Activated CD8-positive, alpha-beta T cell treated with anti-CD3 and anti-CD28 coated beads for 36 hours (primary cell): ENCODE measurements around the gene CREB3L1. TPM values are rescaled to one million over a fixed set of nuclear protein-coding genes. Genes with fewer than 3 reads are reported as not detected.

Experiments
- ATAC-seq: fragments of 200-7000 bp; cut with Tn5 transposase; one replicate; pipeline ENCODE4 v1.10.0; 2021; ENCODE audit warnings: mild to moderate bottlenecking, moderate library complexity
- CTCF ChIA-PET: fragments of 350-600 bp; sonication (Branson Sonifier 250); formaldehyde crosslinking; loops from one replicate; lab custom pipeline; 2021; ENCODE audit warnings: antibody characterized with exemption; lab: Charles Lee
- POLR2A ChIA-PET: fragments of 350-600 bp; sonication (Branson Sonifier 250); formaldehyde crosslinking; loops from one replicate; lab custom pipeline; 2021; ENCODE audit warnings: antibody characterized with exemption; lab: Charles Lee
- DNase-seq: peaks from one replicate; pipeline ENCODE4 v3.0.0-alpha.2; 2020
- H3K27ac Mint-ChIP-seq: one replicate; pipeline ENCODE4 v1.8.0; 2021; ENCODE audit warnings: mild to moderate bottlenecking, mixed read lengths
- H3K27me3 Mint-ChIP-seq: one replicate; pipeline ENCODE4 v1.8.0; 2021; ENCODE audit warnings: mixed read lengths
- H3K36me3 Mint-ChIP-seq: one replicate; pipeline ENCODE4 v1.8.0; 2021; ENCODE audit warnings: low read depth, mixed read lengths
- H3K4me1 Mint-ChIP-seq: one replicate; pipeline ENCODE4 v1.8.0; 2021; ENCODE audit warnings: low read depth, mixed read lengths
- H3K4me3 Mint-ChIP-seq: one replicate; pipeline ENCODE4 v1.8.0; 2021; ENCODE audit warnings: mild to moderate bottlenecking, moderate library complexity, mixed read lengths
- H3K9me3 Mint-ChIP-seq: one replicate; pipeline ENCODE4 v1.8.0; 2021; ENCODE audit warnings: mixed read lengths
- intact Hi-C: fragments of 100-400 bp; cut with micrococcal nuclease; formaldehyde crosslinking; loops from one replicate; pipeline ENCODE4 v1.10.0; 2022
- total RNA-seq, 2 experiments: library from RNA; stranded (reverse); gene quantifications; one replicate each; pipeline ENCODE4 v1.2.3, GENCODE V29; 2021
- TF ChIP-seq, protein P1 (sequence below): fragments of 200-600 bp; IDR thresholded peaks from one replicate; pipeline ENCODE4 v1.8.0; 2022; ENCODE audit warnings: antibody characterized with exemption, mild to moderate bottlenecking

Gene CREB3L1
- total RNA-seq, 2 experiments from 2014 or later: not detected

GRCh38 chr11:46264976-46265375 is 12.5 kb upstream of the CREB3L1 start:
- TF ChIP-seq, protein P1, sequence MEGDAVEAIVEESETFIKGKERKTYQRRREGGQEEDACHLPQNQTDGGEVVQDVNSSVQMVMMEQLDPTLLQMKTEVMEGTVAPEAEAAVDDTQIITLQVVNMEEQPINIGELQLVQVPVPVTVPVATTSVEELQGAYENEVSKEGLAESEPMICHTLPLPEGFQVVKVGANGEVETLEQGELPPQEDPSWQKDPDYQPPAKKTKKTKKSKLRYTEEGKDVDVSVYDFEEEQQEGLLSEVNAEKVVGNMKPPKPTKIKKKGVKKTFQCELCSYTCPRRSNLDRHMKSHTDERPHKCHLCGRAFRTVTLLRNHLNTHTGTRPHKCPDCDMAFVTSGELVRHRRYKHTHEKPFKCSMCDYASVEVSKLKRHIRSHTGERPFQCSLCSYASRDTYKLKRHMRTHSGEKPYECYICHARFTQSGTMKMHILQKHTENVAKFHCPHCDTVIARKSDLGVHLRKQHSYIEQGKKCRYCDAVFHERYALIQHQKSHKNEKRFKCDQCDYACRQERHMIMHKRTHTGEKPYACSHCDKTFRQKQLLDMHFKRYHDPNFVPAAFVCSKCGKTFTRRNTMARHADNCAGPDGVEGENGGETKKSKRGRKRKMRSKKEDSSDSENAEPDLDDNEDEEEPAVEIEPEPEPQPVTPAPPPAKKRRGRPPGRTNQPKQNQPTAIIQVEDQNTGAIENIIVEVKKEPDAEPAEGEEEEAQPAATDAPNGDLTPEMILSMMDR: no peak
- no peak overlapping the region for H3K4me3 Mint-ChIP-seq
- peaks cover 2% of the 10 kb centered on the region for H3K27me3 Mint-ChIP-seq
- intact Hi-C loops: no loop called here
- DNase-seq: no peak
- POLR2A ChIA-PET: interaction anchor here (1.5 kb wide), 1 partner anchor 21 kb away, joined by 3 read pairs; no protein-coding TSS in a partner anchor
- CTCF ChIA-PET: interaction anchor here (1.1 to 1.3 kb wide), 2 partner anchors 9 to 26 kb away, joined by 3 to 4 read pairs; no protein-coding TSS in a partner anchor
- no peak for ATAC-seq
- H3K4me1 Mint-ChIP-seq: no peaks in the 10 kb centered on the region
- no peaks in the 10 kb centered on the region for H3K36me3 Mint-ChIP-seq
- no peaks in the 10 kb centered on the region for H3K9me3 Mint-ChIP-seq
- no peak overlapping the region for H3K27ac Mint-ChIP-seq

- Mint-ChIP-seq H3K27me3 (peaks cover 2% of the 10 kb centered on the region), H3K36me3 (no peaks in the 10 kb centered on the region), H3K4me3 (no peak overlapping the region), H3K4me1 (no peaks in the 10 kb centered on the region), H3K27ac (no peak overlapping the region), H3K9me3 (no peaks in the 10 kb centered on the region)
- DNase-seq: no peak
- intact Hi-C loops: no loop called here
- ChIA-PET POLR2A (interaction anchor here (1.5 kb wide), 1 partner anchor 22 kb away, joined by 3 read pairs; no protein-coding TSS in a partner anchor), CTCF (interaction anchor here (1.1 kb wide), 1 partner anchor 26 kb away, joined by 3 read pairs; no protein-coding TSS in a partner anchor)
- ATAC-seq: no peak
- TF ChIP-seq, protein P1: no peak
Observed at GRCh38 chr11:46265764-46266163, 11.7 kb upstream of the CREB3L1 start.

DNA sequence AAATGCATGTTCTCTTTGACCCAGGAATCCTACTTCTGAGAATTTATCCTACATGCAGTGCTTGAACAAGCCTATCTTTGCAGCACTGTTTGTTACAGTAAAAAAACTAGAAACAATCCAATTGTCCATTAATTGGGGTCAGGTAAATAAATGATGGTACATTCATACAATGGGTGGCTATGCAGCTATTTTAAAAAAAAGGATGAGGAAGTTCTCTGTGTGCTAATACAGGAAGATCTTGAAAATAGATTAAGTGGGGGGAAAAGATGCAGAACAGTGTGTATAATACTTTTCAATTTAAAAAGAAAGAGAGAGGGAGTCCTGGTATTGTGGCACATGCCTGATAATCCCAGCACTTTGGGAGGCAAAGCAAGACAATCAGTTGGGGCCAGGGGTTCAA is 9.5 kb upstream of the CREB3L1 start:
- Mint-ChIP-seq H3K27ac (no peak overlapping the region), H3K4me3 (no peak overlapping the region), H3K4me1 (peaks cover 3% of the 10 kb centered on the region), H3K27me3 (peaks cover 2% of the 10 kb centered on the region), H3K9me3 (no peaks in the 10 kb centered on the region), H3K36me3 (no peaks in the 10 kb centered on the region)
- POLR2A ChIA-PET: no interaction called here
- TF ChIP-seq, protein P1: no peak
- DNase-seq (no peak), ATAC-seq (no peak)
- CTCF ChIA-PET: no interaction called here
- intact Hi-C loops: no loop called here

DNA sequence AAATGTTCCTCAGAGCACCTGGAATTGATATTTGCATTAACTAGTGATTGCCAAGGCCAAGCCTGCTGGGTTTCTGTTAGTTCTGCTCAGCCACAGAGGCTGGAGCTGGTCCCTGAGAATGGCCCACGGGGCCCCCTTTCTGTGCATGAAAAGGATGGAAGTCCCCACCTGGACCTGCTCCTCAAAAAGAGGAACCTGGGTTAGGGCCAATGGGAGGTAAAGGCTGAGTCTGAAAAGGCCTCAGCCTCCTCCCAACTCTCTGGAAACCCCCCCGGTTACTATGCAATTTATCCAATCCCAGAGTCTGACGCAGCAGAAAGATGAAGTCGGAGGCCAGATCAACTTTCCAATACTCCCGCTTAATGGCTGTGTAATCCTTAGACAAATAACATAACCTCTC is 6.8 kb upstream of the CREB3L1 start:
- H3K27ac Mint-ChIP-seq: no peak overlapping the region
- ATAC-seq (no peak), DNase-seq (no peak)
- H3K4me1 Mint-ChIP-seq: peaks cover 3% of the 10 kb centered on the region
- ChIA-PET CTCF (no interaction called here), POLR2A (no interaction called here)
- TF ChIP-seq, protein P1: no peak
- H3K4me3 Mint-ChIP-seq: no peak overlapping the region
- H3K27me3 Mint-ChIP-seq: peaks cover 3% of the 10 kb centered on the region
- intact Hi-C loops: no loop called here
- H3K9me3 Mint-ChIP-seq: no peaks in the 10 kb centered on the region
- H3K36me3 Mint-ChIP-seq: no peaks in the 10 kb centered on the region

GRCh38 chr11:46271407-46271806 is 6.1 kb upstream of the CREB3L1 start:
- H3K36me3 Mint-ChIP-seq: no peaks in the 10 kb centered on the region
- H3K27ac Mint-ChIP-seq: no peak overlapping the region
- POLR2A ChIA-PET: no interaction called here
- no peak overlapping the region for H3K4me3 Mint-ChIP-seq
- DNase-seq: no peak
- H3K9me3 Mint-ChIP-seq: no peaks in the 10 kb centered on the region
- CTCF ChIA-PET: no interaction called here
- TF ChIP-seq, protein P1: no peak
- intact Hi-C loops: no loop called here
- peaks cover 3% of the 10 kb centered on the region for H3K4me1 Mint-ChIP-seq
- ATAC-seq: no peak
- H3K27me3 Mint-ChIP-seq: peaks cover 9% of the 10 kb centered on the region
